Measurements from ENCODE around the gene CDH3.

The CDH3 gene

DNA sequence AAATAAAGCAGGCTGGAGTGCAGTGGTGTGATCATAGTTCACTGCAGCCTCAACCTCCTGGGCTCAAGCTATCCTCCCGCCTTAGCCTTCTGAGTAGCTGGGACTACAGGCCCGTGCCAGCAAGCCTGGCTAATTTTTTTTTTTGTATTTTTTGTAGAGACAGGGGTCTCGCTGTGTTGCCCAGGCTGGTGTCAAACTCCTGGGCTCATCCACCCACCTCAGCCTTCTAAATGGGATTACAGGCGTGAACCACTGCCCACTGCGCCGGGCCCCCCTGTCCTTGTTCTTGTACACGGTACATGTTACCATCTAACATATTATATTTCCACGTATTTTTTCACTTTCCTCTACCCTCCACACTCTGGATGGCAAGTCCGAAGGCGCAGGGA lies 3.1 kb upstream of the CDH3 start:
- ATAC-seq (ENCODE audit: low read depth): no peak
- Histone ChIP-seq H3K9me3 (ENCODE audit: severe bottlenecking) (no peaks in the 10 kb centered on the region), H3K27ac (ENCODE audit: poor library complexity, severe bottlenecking) (no peak overlapping the region), H3K4me3 (ENCODE audit: severe bottlenecking) (no peak overlapping the region), H3K27me3 (ENCODE audit: insufficient read depth, poor library complexity, severe bottlenecking) (no peaks in the 10 kb centered on the region), H3K4me1 (ENCODE audit: insufficient read depth, poor library complexity, severe bottlenecking) (peaks cover 14% of the 10 kb centered on the region), H3K36me3 (ENCODE audit: low read depth) (peaks cover 13% of the 10 kb centered on the region)
- DNase-seq (ENCODE audit: low spot score): no peak
- no peak for TF ChIP-seq CTCF (IDR thresholded peaks at IDR 0.05; ENCODE audit: poor library complexity, severe bottlenecking)

- no peak overlapping the region for H3K4me3 ChIP-seq (ENCODE audit: severe bottlenecking)
- no peak for TF ChIP-seq CTCF (IDR thresholded peaks at IDR 0.05; ENCODE audit: poor library complexity, severe bottlenecking)
- no peaks in the 10 kb centered on the region for H3K9me3 ChIP-seq (ENCODE audit: severe bottlenecking)
- H3K36me3 ChIP-seq (ENCODE audit: low read depth): peaks cover 18% of the 10 kb centered on the region
- H3K27me3 ChIP-seq (ENCODE audit: insufficient read depth, poor library complexity, severe bottlenecking): no peaks in the 10 kb centered on the region
- ATAC-seq (ENCODE audit: low read depth) (no peak), DNase-seq (ENCODE audit: low spot score) (no peak)
- no peak overlapping the region for H3K27ac ChIP-seq (ENCODE audit: poor library complexity, severe bottlenecking)
- peaks cover 15% of the 10 kb centered on the region for H3K4me1 ChIP-seq (ENCODE audit: insufficient read depth, poor library complexity, severe bottlenecking)
Observed at GRCh38 chr16:68642436-68643101, 2.5 kb upstream of the CDH3 start.

- H3K36me3 ChIP-seq (ENCODE audit: low read depth): peaks cover 24% of the 10 kb centered on the region
- H3K4me1 ChIP-seq (ENCODE audit: insufficient read depth, poor library complexity, severe bottlenecking): peaks cover 20% of the 10 kb centered on the region
- H3K9me3 ChIP-seq (ENCODE audit: severe bottlenecking): no peaks in the 10 kb centered on the region
- DNase-seq (ENCODE audit: low spot score) (no peak), ATAC-seq (ENCODE audit: low read depth) (no peak)
- no peak overlapping the region for H3K27ac ChIP-seq (ENCODE audit: poor library complexity, severe bottlenecking)
- TF ChIP-seq CTCF (IDR thresholded peaks at IDR 0.05; ENCODE audit: poor library complexity, severe bottlenecking): no peak
- H3K27me3 ChIP-seq (ENCODE audit: insufficient read depth, poor library complexity, severe bottlenecking): no peaks in the 10 kb centered on the region
- H3K4me3 ChIP-seq (ENCODE audit: severe bottlenecking): no peak overlapping the region
Observed at GRCh38 chr16:68643227-68643626, 1.9 kb upstream of the CDH3 start.

GRCh38 chr16:68643847-68644246 lies 1.3 kb upstream of the CDH3 start:
- H3K36me3 ChIP-seq (ENCODE audit: low read depth): peaks cover 29% of the 10 kb centered on the region
- no peaks in the 10 kb centered on the region for H3K9me3 ChIP-seq (ENCODE audit: severe bottlenecking)
- DNase-seq (ENCODE audit: low spot score) (no peak), ATAC-seq (ENCODE audit: low read depth) (no peak)
- no peak for TF ChIP-seq CTCF (IDR thresholded peaks at IDR 0.05; ENCODE audit: poor library complexity, severe bottlenecking)
- peak overlapping the region; percentile 84 for H3K27ac ChIP-seq (ENCODE audit: poor library complexity, severe bottlenecking)
- H3K27me3 ChIP-seq (ENCODE audit: insufficient read depth, poor library complexity, severe bottlenecking): no peaks in the 10 kb centered on the region
- no peak overlapping the region for H3K4me3 ChIP-seq (ENCODE audit: severe bottlenecking)
- H3K4me1 ChIP-seq (ENCODE audit: insufficient read depth, poor library complexity, severe bottlenecking): peaks cover 20% of the 10 kb centered on the region

DNA sequence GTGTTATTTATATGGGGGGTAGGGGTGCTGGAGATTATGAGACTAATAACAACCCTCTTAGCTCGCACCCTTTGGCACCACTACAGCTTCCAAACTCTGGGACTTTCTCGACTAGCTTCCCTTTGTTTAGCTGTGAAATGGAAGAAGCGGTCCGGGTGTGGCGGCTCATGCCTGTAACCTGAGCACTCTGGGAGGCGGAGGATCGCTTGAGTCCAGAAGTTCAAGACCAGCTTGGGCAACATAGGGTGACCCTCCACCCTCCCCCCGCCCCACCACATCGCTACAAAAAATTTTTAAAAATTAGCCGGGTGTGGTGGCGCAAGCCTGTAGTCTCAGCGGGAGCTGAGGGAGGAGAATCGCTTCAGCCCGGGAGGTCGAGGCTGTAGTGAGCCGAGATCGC lies 814 bp upstream of the CDH3 start:
- peak overlapping the region; percentile 61 for H3K4me3 ChIP-seq (ENCODE audit: severe bottlenecking)
- H3K27me3 ChIP-seq (ENCODE audit: insufficient read depth, poor library complexity, severe bottlenecking): no peaks in the 10 kb centered on the region
- no peak for ATAC-seq (ENCODE audit: low read depth)

More for the DNA sequence above, 814 bp upstream of the CDH3 start:
- peak overlapping the region; percentile 84 for H3K27ac ChIP-seq (ENCODE audit: poor library complexity, severe bottlenecking)
- peaks cover 20% of the 10 kb centered on the region for H3K4me1 ChIP-seq (ENCODE audit: insufficient read depth, poor library complexity, severe bottlenecking)
- DNase-seq (ENCODE audit: low spot score): no peak
- no peak for TF ChIP-seq CTCF (IDR thresholded peaks at IDR 0.05; ENCODE audit: poor library complexity, severe bottlenecking)
- peaks cover 34% of the 10 kb centered on the region for H3K36me3 ChIP-seq (ENCODE audit: low read depth)
- H3K9me3 ChIP-seq (ENCODE audit: severe bottlenecking): no peaks in the 10 kb centered on the region

Data from RWPE2 (cell line).